ENCODE data around the gene PRDX5. TPM values are rescaled to one million over a fixed set of nuclear protein-coding genes. Genes with fewer than 3 reads are reported as not detected.

Gene PRDX5
- total RNA-seq, 1 experiment from 2014 or later: 228 TPM

GRCh38 chr11:64347193-64347867 is 29.4 kb downstream of the PRDX5 start:
- no peak for DNase-seq
- H2BK15ac ChIP-seq (ENCODE audit: low read depth, low read length): no peak overlapping the region
- no peak overlapping the region for H3K4ac ChIP-seq (ENCODE audit: low read depth, low read length)
- TF ChIP-seq CTCF (conservative IDR thresholded peaks at IDR 0.05): no peak
- no peak overlapping the region for H4K91ac ChIP-seq (ENCODE audit: insufficient read length, low read depth, low read length)
- no CpG with 5 or more reads among the region's 12 CpGs for WGBS (ENCODE audit: extremely low coverage, insufficient read length, low lambda C conversion rate)
- no peak overlapping the region for H3K18ac ChIP-seq (ENCODE audit: insufficient read length, low read depth, low read length)
- H3K4me1 ChIP-seq (ENCODE audit: insufficient read depth, low read length): peaks cover 2% of the 10 kb centered on the region; the same call in 1 of the 2 replicates
- H3K9me3 Mint-ChIP-seq: no peaks in the 10 kb centered on the region
- H2AFZ ChIP-seq (ENCODE audit: low read length): no peak overlapping the region
- no peak overlapping the region for H2BK12ac ChIP-seq (ENCODE audit: insufficient read length, low read depth, low read length)
- H2BK120ac ChIP-seq (ENCODE audit: low read depth, low read length, poor library complexity, severe bottlenecking): no peak overlapping the region
- H3K23me2 ChIP-seq (ENCODE audit: insufficient read length, low read depth, low read length, poor library complexity, severe bottlenecking): peaks cover 1% of the 10 kb centered on the region
- H4K20me1 ChIP-seq (ENCODE audit: control insufficient read depth, insufficient read depth, insufficient read length): peaks cover 3% of the 10 kb centered on the region
- no peak overlapping the region for H3K4me3 Mint-ChIP-seq
- no peak overlapping the region for H3K9ac ChIP-seq (ENCODE audit: extremely low read depth, insufficient read length, low read length)
- H3K4me2 ChIP-seq (ENCODE audit: insufficient read depth, insufficient read length, low read length): no peak overlapping the region
- H3K27ac Mint-ChIP-seq: no peak overlapping the region
- no peak overlapping the region for H3K27ac ChIP-seq (ENCODE audit: insufficient read length, low read depth, low read length)
- H2AK5ac ChIP-seq (ENCODE audit: insufficient read length, low read length): no peak overlapping the region
- peaks cover 2 to 20% of the 10 kb centered on the region in 2 experiments; a peak in 3 of 4 replicates for H3K4me1 Mint-ChIP-seq
- H3K79me2 ChIP-seq (ENCODE audit: insufficient read depth, low read length): no peaks in the 10 kb centered on the region
- H3K56ac ChIP-seq (ENCODE audit: insufficient read length, low read depth, low read length): no peak overlapping the region
- peaks cover 0 to 2% (median 0%) of the 10 kb centered on the region in 3 experiments; a peak in 1 of 7 replicates for H3K36me3 Mint-ChIP-seq (ENCODE audit: insufficient read depth in 1 of 3, low read depth in 3 of 3)
- H3T11ph ChIP-seq (ENCODE audit: low read length): no peak overlapping the region
- H3K27me3 Mint-ChIP-seq (ENCODE audit: low read depth): peaks cover 1% of the 10 kb centered on the region; the same call in 1 of the 2 replicates
- H3K27me3 ChIP-seq (ENCODE audit: insufficient read depth, low read length): no peaks in the 10 kb centered on the region
- no peak overlapping the region for H2BK20ac ChIP-seq (ENCODE audit: low read depth, low read length, poor library complexity, severe bottlenecking)
- no peak overlapping the region for H2BK5ac ChIP-seq (ENCODE audit: insufficient read length, low read length)
- H3K79me1 ChIP-seq (ENCODE audit: insufficient read depth, low read depth, low read length, poor library complexity, severe bottlenecking): no peaks in the 10 kb centered on the region
- H3K9me3 ChIP-seq (ENCODE audit: control insufficient read depth, low read depth, low read length): no peaks in the 10 kb centered on the region
- H3K23ac ChIP-seq (ENCODE audit: insufficient read length, low read depth, low read length): no peak overlapping the region
- H3K14ac ChIP-seq (ENCODE audit: insufficient read depth, low read length): no peak overlapping the region
- no peak overlapping the region for H4K5ac ChIP-seq (ENCODE audit: insufficient read length, low read depth, low read length)
- no peak overlapping the region for H4K8ac ChIP-seq (replicated peaks; ENCODE audit: insufficient read length, low read depth, low read length)
